Measurements from ENCODE around the gene SLC49A4.

The SLC49A4 gene

GRCh38 chr3:122748347-122748746 lies 46.5 kb upstream of the SLC49A4 start:
- H3K4me2 ChIP-seq (ENCODE audit: low read length) = no peak overlapping the region
- TF ChIP-seq CTCF (IDR thresholded peaks at IDR 0.05; ENCODE audit: low read length) (no peak), EZH2 (IDR thresholded peaks at IDR 0.05; ENCODE audit: borderline replicate concordance, low read length) (no peak)
- no peaks in the 10 kb centered on the region for H3K27me3 ChIP-seq (ENCODE audit: insufficient read depth, low read length)
- no peaks in the 10 kb centered on the region for H3F3A ChIP-seq (ENCODE audit: insufficient read depth, low read length)
- no peak overlapping the region for H3K4me3 ChIP-seq (ENCODE audit: low read depth, low read length, poor library complexity, severe bottlenecking)
- H3K9ac ChIP-seq (ENCODE audit: low read length) = no peak overlapping the region
- H3K9me2 ChIP-seq (ENCODE audit: low read depth, low read length) = no peaks in the 10 kb centered on the region
- no peak overlapping the region for H3K27ac ChIP-seq (ENCODE audit: low read depth, low read length, poor library complexity, severe bottlenecking)
- H3K4me1 ChIP-seq (ENCODE audit: insufficient read depth, low read length, severe bottlenecking) = no peaks in the 10 kb centered on the region
- H3K79me2 ChIP-seq (ENCODE audit: insufficient read depth, low read length) = no peaks in the 10 kb centered on the region
- H4K20me1 ChIP-seq (ENCODE audit: insufficient read depth, low read length) = no peaks in the 10 kb centered on the region
- peaks cover 21% of the 10 kb centered on the region for H3K36me3 ChIP-seq (ENCODE audit: insufficient read depth, low read length)
- H3K9me3 ChIP-seq (ENCODE audit: low read length) = no peaks in the 10 kb centered on the region
- no peak overlapping the region for H2AFZ ChIP-seq (ENCODE audit: low read length)

- no peak overlapping the region for H3K4me2 ChIP-seq (ENCODE audit: low read length)
- peaks cover 28% of the 10 kb centered on the region; the same call in 1 of the 2 replicates for H3K36me3 ChIP-seq (ENCODE audit: insufficient read depth, low read length)
- H3K27ac ChIP-seq (ENCODE audit: low read depth, low read length, poor library complexity, severe bottlenecking) = no peak overlapping the region
- H3K9me2 ChIP-seq (ENCODE audit: low read depth, low read length) = no peaks in the 10 kb centered on the region
- H3K4me3 ChIP-seq (ENCODE audit: low read depth, low read length, poor library complexity, severe bottlenecking) = no peak overlapping the region
- no peaks in the 10 kb centered on the region for H3K4me1 ChIP-seq (ENCODE audit: insufficient read depth, low read length, severe bottlenecking)
- H3K9ac ChIP-seq (ENCODE audit: low read length) = no peak overlapping the region
- H3F3A ChIP-seq (ENCODE audit: insufficient read depth, low read length) = no peaks in the 10 kb centered on the region
- no peaks in the 10 kb centered on the region for H3K79me2 ChIP-seq (ENCODE audit: insufficient read depth, low read length)
- no peak overlapping the region for H2AFZ ChIP-seq (ENCODE audit: low read length)
- no peaks in the 10 kb centered on the region for H3K9me3 ChIP-seq (ENCODE audit: low read length)
- no peaks in the 10 kb centered on the region for H4K20me1 ChIP-seq (ENCODE audit: insufficient read depth, low read length)
- H3K27me3 ChIP-seq (ENCODE audit: insufficient read depth, low read length) = no peaks in the 10 kb centered on the region
- TF ChIP-seq EZH2 (IDR thresholded peaks at IDR 0.05; ENCODE audit: borderline replicate concordance, low read length) (no peak), CTCF (IDR thresholded peaks at IDR 0.05; ENCODE audit: low read length) (peak; percentile 91)
Measured at GRCh38 chr3:122754929-122755328, 39.9 kb upstream of the SLC49A4 start.

GRCh38 chr3:122755491-122755890 lies 39.4 kb upstream of the SLC49A4 start:
- H3K9ac ChIP-seq (ENCODE audit: low read length) = no peak overlapping the region
- peaks cover 28% of the 10 kb centered on the region; the same call in 1 of the 2 replicates for H3K36me3 ChIP-seq (ENCODE audit: insufficient read depth, low read length)
- TF ChIP-seq EZH2 (IDR thresholded peaks at IDR 0.05; ENCODE audit: borderline replicate concordance, low read length) (no peak), CTCF (IDR thresholded peaks at IDR 0.05; ENCODE audit: low read length) (no peak)
- no peak overlapping the region for H3K4me3 ChIP-seq (ENCODE audit: low read depth, low read length, poor library complexity, severe bottlenecking)
- H3K4me2 ChIP-seq (ENCODE audit: low read length) = no peak overlapping the region
- H3K9me2 ChIP-seq (ENCODE audit: low read depth, low read length) = no peaks in the 10 kb centered on the region
- no peaks in the 10 kb centered on the region for H3K9me3 ChIP-seq (ENCODE audit: low read length)
- no peaks in the 10 kb centered on the region for H3K27me3 ChIP-seq (ENCODE audit: insufficient read depth, low read length)
- H3K4me1 ChIP-seq (ENCODE audit: insufficient read depth, low read length, severe bottlenecking) = no peaks in the 10 kb centered on the region
- no peak overlapping the region for H2AFZ ChIP-seq (ENCODE audit: low read length)
- H3F3A ChIP-seq (ENCODE audit: insufficient read depth, low read length) = no peaks in the 10 kb centered on the region
- H4K20me1 ChIP-seq (ENCODE audit: insufficient read depth, low read length) = no peaks in the 10 kb centered on the region
- no peak overlapping the region for H3K27ac ChIP-seq (ENCODE audit: low read depth, low read length, poor library complexity, severe bottlenecking)
- no peaks in the 10 kb centered on the region for H3K79me2 ChIP-seq (ENCODE audit: insufficient read depth, low read length)
